ENCODE results near the gene TIAM1.
"Not testable (repeated sequence)": the region's sequence is repeated elsewhere in the genome, so short reads cannot be mapped to it uniquely, and the experiment has no call there.

TIAM1 gene

DNA sequence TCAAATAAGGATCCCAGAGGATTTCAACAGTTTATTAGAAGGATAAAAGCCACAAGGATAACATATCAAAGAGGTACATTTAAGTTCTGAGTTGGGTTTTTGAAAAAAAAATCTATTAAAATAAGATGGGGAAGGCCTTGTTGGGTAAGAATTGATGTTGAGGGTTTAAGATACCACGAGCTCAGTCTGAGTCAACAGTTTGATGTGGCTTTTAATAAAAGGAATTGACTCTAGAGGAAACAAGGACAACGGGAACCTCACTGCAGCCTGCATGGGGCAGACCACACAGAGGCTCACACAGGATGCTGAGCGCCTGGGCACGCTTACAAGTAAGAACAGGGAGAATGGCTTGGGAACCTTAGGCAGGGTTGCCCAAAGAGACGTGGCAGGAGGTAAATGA lies 107.5 kb downstream of the TIAM1 start:
- peak overlapping the region; percentile 1; the same call in 1 of the 2 replicates for H3K27ac ChIP-seq

GRCh38 chr21:31235671-31236450 lies 108.2 kb downstream of the TIAM1 start:
- H3K27ac ChIP-seq = peak overlapping the region; percentile 1; the same call in 1 of the 2 replicates
- no peak for TF ChIP-seq CTCF (conservative IDR thresholded peaks at IDR 0.05)

More for the DNA sequence above, 107.5 kb downstream of the TIAM1 start:
- TF ChIP-seq CTCF (conservative IDR thresholded peaks at IDR 0.05) = no peak

DNA sequence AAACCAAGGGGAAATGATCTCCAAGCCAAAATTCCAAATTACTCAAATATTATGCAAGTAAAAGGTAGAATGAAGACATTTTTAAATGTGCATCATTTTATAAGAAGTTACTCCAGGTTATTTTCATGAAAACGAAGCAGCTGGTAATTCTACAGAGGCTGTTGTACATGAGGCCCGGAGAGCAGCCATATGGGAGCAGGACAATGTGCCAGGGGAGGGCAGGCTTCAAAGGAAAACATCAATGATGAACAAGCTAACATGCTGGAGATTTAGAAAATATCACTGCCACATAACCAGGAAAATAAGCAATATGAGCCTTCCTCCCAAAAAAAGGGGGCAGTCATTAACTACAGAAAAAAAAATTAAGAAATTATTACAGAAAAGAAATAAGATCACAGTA lies 109.1 kb downstream of the TIAM1 start:
- H3K27ac ChIP-seq = no peak overlapping the region

GRCh38 chr21:31233711-31234110 lies 110.3 kb downstream of the TIAM1 start:
- no peak for TF ChIP-seq CTCF (conservative IDR thresholded peaks at IDR 0.05)
- H3K27ac ChIP-seq = no peak overlapping the region

More for the DNA sequence above, 109.1 kb downstream of the TIAM1 start:
- TF ChIP-seq CTCF (conservative IDR thresholded peaks at IDR 0.05) = no peak

- no peak overlapping the region for H3K27ac ChIP-seq
- no peak for TF ChIP-seq CTCF (conservative IDR thresholded peaks at IDR 0.05)
Observed at GRCh38 chr21:31232344-31232743, 111.7 kb downstream of the TIAM1 start.

GRCh38 chr21:31230937-31231336 lies 113.1 kb downstream of the TIAM1 start:
- TF ChIP-seq CTCF (conservative IDR thresholded peaks at IDR 0.05) = no peak
- no peak overlapping the region for H3K27ac ChIP-seq

- not testable (repeated sequence) for H3K27ac ChIP-seq
Observed at GRCh38 chr21:31228723-31229122, 115.3 kb downstream of the TIAM1 start.

GRCh38 chr21:31225713-31226112 lies 118.3 kb downstream of the TIAM1 start:
- no peak for TF ChIP-seq CTCF (conservative IDR thresholded peaks at IDR 0.05)
- H3K27ac ChIP-seq = no peak overlapping the region

Data from VCaP (cell line).